H1 (cell line): ENCODE results near the gene DCP2. TPM values are rescaled to one million over a fixed set of nuclear protein-coding genes. Genes with fewer than 3 reads are reported as not detected.

Source experiments
- CTCF ChIA-PET: fragments of 300-600 bp; sonication (Branson Sonifier 250); formaldehyde crosslinking; loops from one replicate; lab custom pipeline; 2021; ENCODE audit not compliant: partially characterized antibody; lab: Charles Lee
- POLR2A ChIA-PET: fragments of 300-600 bp; sonication (Branson Sonifier 250); formaldehyde crosslinking; loops from one replicate; lab custom pipeline; 2021; ENCODE audit warnings: inconsistent platforms; ENCODE audit not compliant: partially characterized antibody; lab: Charles Lee
- DNase-seq, 2 experiments: peaks; one replicate each; pipeline versions ENCODE4 v3.0.0 to v3.0.0-alpha.2; 2010 to 2022; ENCODE audit warnings: low spot score in 2 of 2, low read depth in 1 of 2, mixed read lengths in 1 of 2
- FAIRE-seq: peaks from 2 replicates; lab custom pipeline; 2011; peaks lifted over from hg19 to GRCh38; lab: Jason Lieb, UNC
- H2AFZ ChIP-seq: 2 replicates; pipeline ENCODE4 v1.8.1; 2012; ENCODE audit warnings: low read length, inconsistent platforms
- H2AK5ac ChIP-seq: 2 replicates; pipeline ENCODE4 v1.6.1; 2013; ENCODE audit warnings: low read depth, low read length
- H2BK120ac ChIP-seq: replicated peaks from 2 replicates; pipeline ENCODE3; 2013; ENCODE audit warnings: low read depth, low read length, inconsistent platforms
- H2BK12ac ChIP-seq: 2 replicates; pipeline ENCODE4 v1.6.1; 2013; ENCODE audit warnings: low read depth, low read length
- H2BK15ac ChIP-seq: 2 replicates; pipeline ENCODE4 v1.6.1; 2013; ENCODE audit warnings: low read length
- H2BK20ac ChIP-seq: 2 replicates; pipeline ENCODE4 v1.6.1; 2013; ENCODE audit warnings: low read length
- H2BK5ac ChIP-seq: 2 replicates; pipeline ENCODE4 v1.6.1; 2013; ENCODE audit warnings: low read depth, low read length
- H3K14ac ChIP-seq: 2 replicates; pipeline ENCODE4 v1.6.1; 2013; ENCODE audit warnings: inconsistent platforms; ENCODE audit not compliant: insufficient read length
- H3K18ac ChIP-seq: 2 replicates; pipeline ENCODE4 v1.6.1; 2013; ENCODE audit warnings: low read length; ENCODE audit errors: extremely low read depth
- H3K23ac ChIP-seq: 2 replicates; pipeline ENCODE4 v1.6.1; 2013; ENCODE audit warnings: inconsistent platforms; ENCODE audit not compliant: insufficient read length
- H3K23me2 ChIP-seq: 2 replicates; pipeline ENCODE4 v1.6.1; 2013; ENCODE audit warnings: low read depth, low read length
- H3K27ac ChIP-seq: 2 replicates; pipeline ENCODE4 v1.6.1; 2011; ENCODE audit warnings: low read depth, low read length, inconsistent platforms
- H3K27me3 ChIP-seq, 4 experiments: replicated peaks in 1 of 4; 1 replicate in 1 of 4; 2 replicates in 3 of 4; pipeline versions ENCODE4 v1.6.1 to v1.8.1; 2011 to 2013; ENCODE audit warnings: low read length in 3 of 4, mild to moderate bottlenecking in 3 of 4, inconsistent platforms in 2 of 4, mixed read lengths in 2 of 4, moderate library complexity in 1 of 4; ENCODE audit not compliant: control insufficient read depth in 3 of 4, insufficient read depth in 3 of 4; ENCODE audit errors: extremely low read depth in 1 of 4
- H3K36me3 ChIP-seq, 4 experiments: 2 replicates each; pipeline versions ENCODE4 v1.6.1 to v1.8.1; 2011 to 2013; ENCODE audit warnings: mild to moderate bottlenecking in 4 of 4, low read length in 3 of 4, moderate library complexity in 2 of 4, control low read depth in 1 of 4, inconsistent platforms in 1 of 4; ENCODE audit not compliant: insufficient read depth in 4 of 4, control insufficient read depth in 2 of 4
- H3K4ac ChIP-seq: replicated peaks from 2 replicates; pipeline ENCODE3; 2013; ENCODE audit warnings: low read length, low read depth, mixed read lengths, inconsistent platforms; ENCODE audit not compliant: insufficient read length
- H3K4me1 ChIP-seq, 4 experiments: replicated peaks in 1 of 4; 1 replicate in 1 of 4; 2 replicates in 3 of 4; pipeline versions ENCODE4 v1.6.1 to v1.8.1; 2011 to 2013; ENCODE audit warnings: low read length in 3 of 4, inconsistent platforms in 2 of 4, mixed read lengths in 1 of 4; ENCODE audit not compliant: insufficient read depth in 4 of 4, control insufficient read depth in 3 of 4
- H3K4me2 ChIP-seq, 2 experiments: 2 replicates each; pipeline versions ENCODE4 v1.6.1 to v1.8.1; 2011 to 2013; ENCODE audit warnings: low read depth in 2 of 2, low read length in 2 of 2, control low read depth in 1 of 2, inconsistent platforms in 1 of 2, mild to moderate bottlenecking in 1 of 2; ENCODE audit not compliant: insufficient read depth in 1 of 2
- H3K4me3 ChIP-seq, 4 experiments: fragments of 200-600, 300-600 bp in 1 of 4; sonication (generic), shearing (Covaris generic), sonication (Bioruptor Twin) in 1 of 4; 2 replicates each; pipeline versions ENCODE4 v1.5.1 to v1.8.1; 2011 to 2016; ENCODE audit warnings: low read length in 4 of 4, low read depth in 3 of 4, control low read depth in 2 of 4, inconsistent platforms in 2 of 4, mild to moderate bottlenecking in 2 of 4, mixed read lengths in 1 of 4, moderate library complexity in 1 of 4; ENCODE audit not compliant: insufficient read depth in 2 of 4; ENCODE audit errors: extremely low read depth in 1 of 4
- H3K56ac ChIP-seq: replicated peaks from 2 replicates; pipeline ENCODE3; 2013; ENCODE audit warnings: low read depth, mild to moderate bottlenecking, mixed read lengths, low read length, inconsistent platforms; ENCODE audit not compliant: insufficient read length
- H3K79me1 ChIP-seq: 2 replicates; pipeline ENCODE4 v1.6.1; 2013; ENCODE audit warnings: low read depth, low read length, control low read depth
- H3K79me2 ChIP-seq, 2 experiments: 2 replicates each; pipeline versions ENCODE4 v1.6.1 to v1.8.1; 2012 to 2013; ENCODE audit warnings: low read length in 2 of 2, mild to moderate bottlenecking in 2 of 2, inconsistent platforms in 1 of 2; ENCODE audit not compliant: insufficient read depth in 2 of 2, control insufficient read depth in 1 of 2
- H3K9ac ChIP-seq, 4 experiments: replicated peaks in 1 of 4; 1 replicate in 1 of 4; 2 replicates in 3 of 4; pipeline versions ENCODE4 v1.6.1 to v1.8.1; 2011 to 2013; ENCODE audit warnings: low read depth in 3 of 4, low read length in 3 of 4, control low read depth in 2 of 4, mild to moderate bottlenecking in 2 of 4, moderate library complexity in 2 of 4, inconsistent platforms in 1 of 4; ENCODE audit errors: extremely low read depth in 1 of 4
- H3K9me3 ChIP-seq, 2 experiments: 2 replicates each; pipeline versions ENCODE4 v1.6.1 to v1.8.1; 2012 to 2013; ENCODE audit warnings: mild to moderate bottlenecking in 2 of 2, moderate library complexity in 2 of 2, control low read depth in 1 of 2, inconsistent platforms in 1 of 2, low read depth in 1 of 2, low read length in 1 of 2, mixed read lengths in 1 of 2; ENCODE audit not compliant: insufficient read depth in 2 of 2
- H4K20me1 ChIP-seq, 2 experiments: replicated peaks in 1 of 2; 2 replicates each; pipeline versions ENCODE3 to v1.8.1; 2011 to 2013; ENCODE audit warnings: inconsistent platforms in 2 of 2, low read length in 2 of 2, mild to moderate bottlenecking in 1 of 2; ENCODE audit not compliant: insufficient read depth in 2 of 2, control insufficient read depth in 1 of 2
- H4K5ac ChIP-seq: 2 replicates; pipeline ENCODE4 v1.6.1; 2013; ENCODE audit warnings: low read length, low read depth, mixed read lengths, inconsistent platforms; ENCODE audit not compliant: insufficient read length
- H4K8ac ChIP-seq: 2 replicates; pipeline ENCODE4 v1.8.0; 2013; ENCODE audit warnings: mild to moderate bottlenecking, moderate library complexity, low read length, inconsistent platforms; ENCODE audit not compliant: insufficient read depth; ENCODE audit errors: extremely low read depth
- H4K91ac ChIP-seq: replicated peaks from 2 replicates; pipeline ENCODE3; 2013; ENCODE audit warnings: low read length, mixed read lengths, inconsistent platforms; ENCODE audit not compliant: insufficient read length
- ASH2L ChIP-seq: fragments of 200-600, 300-600 bp; sonication (generic); IDR thresholded peaks from one replicate; pipeline ENCODE4 v1.7.1; 2017; ENCODE audit warnings: low read length
- BRCA1 ChIP-seq: IDR thresholded peaks from 2 replicates; pipeline ENCODE4 v1.6.1; 2012; ENCODE audit warnings: low read depth, low read length, improper control_type of control experiment
- FOSL1 ChIP-seq: IDR thresholded peaks from 2 replicates; pipeline ENCODE4 v1.6.1; 2011; ENCODE audit warnings: mild to moderate bottlenecking, low read depth, low read length, moderate library complexity; ENCODE audit not compliant: insufficient read depth
- HDAC2 ChIP-seq, 2 experiments: fragments of 300-600 bp in 1 of 2; sonication (generic) in 1 of 2; IDR thresholded peaks; 2 replicates each; pipeline ENCODE4 v1.6.1; 2011 to 2012; ENCODE audit warnings: low read depth in 2 of 2, low read length in 2 of 2, mild to moderate bottlenecking in 2 of 2, moderate library complexity in 2 of 2, borderline replicate concordance in 1 of 2, inconsistent platforms in 1 of 2
- RAD21 ChIP-seq, 2 experiments: IDR thresholded peaks in 1 of 2; conservative IDR thresholded peaks in 1 of 2; 2 replicates each; pipeline ENCODE4 v1.6.1; 2011; ENCODE audit warnings: low read depth in 2 of 2, low read length in 2 of 2, improper control_type of control experiment in 1 of 2, inconsistent platforms in 1 of 2, mild to moderate bottlenecking in 1 of 2, moderate library complexity in 1 of 2
- SIX5 ChIP-seq: IDR thresholded peaks from 2 replicates; pipeline ENCODE4 v1.6.1; 2011; ENCODE audit warnings: mild to moderate bottlenecking, low read depth, low read length
- TAF7 ChIP-seq: optimal IDR thresholded peaks from 2 replicates; pipeline ENCODE3; 2011; ENCODE audit warnings: low read depth, mild to moderate bottlenecking, inconsistent platforms, low read length, moderate library complexity, borderline replicate concordance
- YY1 ChIP-seq: IDR thresholded peaks from 2 replicates; pipeline ENCODE4 v1.6.1; 2011; ENCODE audit warnings: low read depth, mild to moderate bottlenecking, low read length
- WGBS, 2 experiments: shearing (Covaris generic) in 1 of 2; methylation state at CpG; one replicate each; pipeline versions ENCODE4 v1.1.6 to v1.1.7; 2013 to 2015; ENCODE audit warnings: low lambda C conversion rate in 2 of 2, mixed read lengths in 2 of 2, inconsistent platforms in 1 of 2, low coverage in 1 of 2, missing lambda C conversion rate in 1 of 2; ENCODE audit not compliant: insufficient replicate concordance in 2 of 2, insufficient coverage in 1 of 2, insufficient read length in 1 of 2; ENCODE audit errors: extremely low coverage in 1 of 2, missing lambda C conversion rate in 1 of 2; 5-methylcytosine and 5-hydroxymethylcytosine counted together
- polyA plus RNA-seq, 7 experiments: library from polyadenylated mRNA; depleted of rRNA in 3 of 7; stranded (reverse) in 5 of 7; unstranded in 2 of 7; fragments of >200 nt in 5 of 7; fragments of 200-250 nt in 2 of 7; gene quantifications; 1 replicate in 5 of 7; 2 replicates in 1 of 7; 4 replicates in 1 of 7; pipeline versions ENCODE4 v1.2.1 to v1.2.3, GENCODE V29; 2011 to 2013; ENCODE audit warnings: missing spikeins in 2 of 7, mixed read lengths in 2 of 7
- total RNA-seq: library from RNA; stranded (reverse); fragmentation: NEBNext Ultra II Directional; extraction: Animal tissue kit (Norgen Biotek cat#: 25700); gene quantifications from 2 replicates; pipeline ENCODE4 v1.2.1, GENCODE V29; 2021
- TF ChIP-seq, protein P1 (sequence below): IDR thresholded peaks from 2 replicates; pipeline ENCODE4 v1.6.1; 2011; ENCODE audit warnings: low read length, improper control_type of control experiment
- TF ChIP-seq, protein P2 (sequence below): IDR thresholded peaks from 2 replicates; pipeline ENCODE4 v1.6.1; 2012; ENCODE audit warnings: low read length, inconsistent platforms

DCP2 gene
- total and polyA plus RNA-seq, 2 of the 8 experiments (the other 6 are each of a cell fraction or from before 2014, with no cell fraction given), result 14.4 to 162 TPM

DNA sequence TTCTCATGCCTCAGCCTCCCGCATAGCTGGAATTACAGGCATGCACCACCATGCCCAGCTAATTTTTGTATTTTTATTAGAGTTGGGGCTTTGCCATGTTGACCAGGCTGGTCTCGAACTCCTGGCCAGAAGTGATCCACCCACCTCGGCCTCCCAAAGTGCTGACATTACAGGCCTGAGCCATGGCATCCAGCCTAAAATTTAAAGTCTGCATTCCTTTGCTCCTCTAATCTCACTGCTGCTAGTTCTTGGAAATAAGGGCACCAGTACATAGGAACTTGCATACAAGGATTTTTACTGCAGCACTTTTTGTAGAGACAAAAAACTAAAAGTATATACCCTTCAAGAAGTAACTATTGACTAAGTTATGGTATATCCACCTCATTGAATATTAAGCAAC, 20.0 kb upstream of the DCP2 start:
- Histone ChIP-seq H3K4me2 (no peak overlapping the region), H2BK5ac (no peak overlapping the region), H2BK15ac (no peak overlapping the region), H4K8ac (no peak overlapping the region), H3K36me3 (no peaks in the 10 kb centered on the region), H3K9ac (no peak overlapping the region), H3K56ac (no peak overlapping the region), H4K5ac (no peak overlapping the region), H3K27ac (no peak overlapping the region), H3K4ac (no peak overlapping the region), H3K14ac (no peak overlapping the region), H3K27me3 (no peaks in the 10 kb centered on the region), H3K23me2 (peaks cover 2% of the 10 kb centered on the region; the same call in 1 of the 2 replicates), H3K4me1 (peaks cover 0 to 6% (median 0%) of the 10 kb centered on the region in 4 experiments; a peak in 2 of 7 replicates), H3K9me3 (peaks cover 3 to 9% of the 10 kb centered on the region in 2 experiments; a peak in 3 of 4 replicates), H2AFZ (no peak overlapping the region), H2BK12ac (no peak overlapping the region), H3K4me3 (no peak overlapping the region), H2AK5ac (no peak overlapping the region), H3K23ac (no peak overlapping the region), H2BK20ac (no peak overlapping the region), H3K79me2 (no peaks in the 10 kb centered on the region), H3K79me1 (no peaks in the 10 kb centered on the region), H4K91ac (no peak overlapping the region), H2BK120ac (no peak overlapping the region), H4K20me1 (no peaks in the 10 kb centered on the region), H3K18ac (no peak overlapping the region)
- ChIA-PET POLR2A (interaction anchor here (1.2 kb wide), 1 partner anchor 20 kb away, joined by 4 read pairs; the partner anchor contains the start of gene DCP2), CTCF (interaction anchor here (0.6 kb wide), 1 partner anchor 40 kb away, joined by 4 read pairs; no protein-coding TSS in a partner anchor)
- no peak for FAIRE-seq
- no peak for DNase-seq
- WGBS, 2 experiments, result 86% methylated on average over 3 of the region's 3 CpGs; no CpG with 5 or more reads in 1 of the 2 experiments
- TF ChIP-seq YY1 (no peak), ASH2L (no peak), RAD21 (IDR thresholded peaks at IDR 0.05 in 1 of 2, conservative IDR thresholded peaks at IDR 0.05 in 1 of 2; ENCODE audit: low read depth in 2 of 2, low read length in 2 of 2) (no peak), HDAC2 (IDR thresholded peaks at IDR 0.05; ENCODE audit: borderline replicate concordance in 1 of 2, low read depth in 2 of 2, low read length in 2 of 2) (no peak), BRCA1 (no peak), SIX5 (no peak), FOSL1 (no peak), TAF7 (no peak)
- TF ChIP-seq, protein P1, sequence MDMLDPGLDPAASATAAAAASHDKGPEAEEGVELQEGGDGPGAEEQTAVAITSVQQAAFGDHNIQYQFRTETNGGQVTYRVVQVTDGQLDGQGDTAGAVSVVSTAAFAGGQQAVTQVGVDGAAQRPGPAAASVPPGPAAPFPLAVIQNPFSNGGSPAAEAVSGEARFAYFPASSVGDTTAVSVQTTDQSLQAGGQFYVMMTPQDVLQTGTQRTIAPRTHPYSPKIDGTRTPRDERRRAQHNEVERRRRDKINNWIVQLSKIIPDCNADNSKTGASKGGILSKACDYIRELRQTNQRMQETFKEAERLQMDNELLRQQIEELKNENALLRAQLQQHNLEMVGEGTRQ, result no peak
- TF ChIP-seq, protein P2, sequence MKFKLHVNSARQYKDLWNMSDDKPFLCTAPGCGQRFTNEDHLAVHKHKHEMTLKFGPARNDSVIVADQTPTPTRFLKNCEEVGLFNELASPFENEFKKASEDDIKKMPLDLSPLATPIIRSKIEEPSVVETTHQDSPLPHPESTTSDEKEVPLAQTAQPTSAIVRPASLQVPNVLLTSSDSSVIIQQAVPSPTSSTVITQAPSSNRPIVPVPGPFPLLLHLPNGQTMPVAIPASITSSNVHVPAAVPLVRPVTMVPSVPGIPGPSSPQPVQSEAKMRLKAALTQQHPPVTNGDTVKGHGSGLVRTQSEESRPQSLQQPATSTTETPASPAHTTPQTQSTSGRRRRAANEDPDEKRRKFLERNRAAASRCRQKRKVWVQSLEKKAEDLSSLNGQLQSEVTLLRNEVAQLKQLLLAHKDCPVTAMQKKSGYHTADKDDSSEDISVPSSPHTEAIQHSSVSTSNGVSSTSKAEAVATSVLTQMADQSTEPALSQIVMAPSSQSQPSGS, result no peak
